Activated CD4-positive, alpha-beta T cell treated with anti-CD3 and anti-CD28 coated beads for 36 hours (primary cell): ENCODE data around the gene PLD6. TPM values are rescaled to one million over a fixed set of nuclear protein-coding genes. Genes with fewer than 3 reads are reported as not detected.

Source experiments
- total RNA-seq, 2 experiments: library from RNA; stranded (reverse); gene quantifications; one replicate each; pipeline ENCODE4 v1.2.3, GENCODE V29; 2021

Gene PLD6
- total RNA-seq, 2 experiments from 2014 or later: 8.3 to 9.9 TPM

Other genes with a start within 250 kb of the PLD6 start
- gene TNFRSF13B, start 234.2 kb downstream of the PLD6 start, total RNA-seq: not detected
- gene MPRIP, start 163.9 kb downstream of the PLD6 start, total RNA-seq: 100 to 1,000 TPM; 131 to 179 TPM
- 10 to 100 TPM; 12.3 to 18.8 TPM for gene FLCN, start 30.8 kb upstream of the PLD6 start, total RNA-seq
- 10 to 100 TPM; 79.6 to 83.1 TPM for gene COPS3, start 74.9 kb upstream of the PLD6 start, total RNA-seq
- 1 to 10 TPM; 4.3 to 5.4 TPM for gene NT5M, start 97.0 kb upstream of the PLD6 start, total RNA-seq